Progenitor cell of endocrine pancreas (in vitro differentiated cells): ENCODE results near the gene RRM1. TPM values are rescaled to one million over a fixed set of nuclear protein-coding genes. Genes with fewer than 3 reads are reported as not detected.

Experiments
- DNase-seq: peaks from one replicate; pipeline ENCODE4 v3.0.0; 2021; ENCODE audit warnings: low spot score; ENCODE audit not compliant: unreplicated experiment
- H3K27ac Mint-ChIP-seq: 2 replicates; pipeline ENCODE4 v1.8.0; 2021; ENCODE audit warnings: mild to moderate bottlenecking, moderate library complexity, mixed read lengths
- H3K27me3 Mint-ChIP-seq: 2 replicates; pipeline ENCODE4 v1.8.0; 2021; ENCODE audit warnings: mixed read lengths
- H3K36me3 Mint-ChIP-seq: 2 replicates; pipeline ENCODE4 v1.8.0; 2022; ENCODE audit warnings: mixed read lengths; ENCODE audit not compliant: insufficient read depth
- H3K4me1 Mint-ChIP-seq: 2 replicates; pipeline ENCODE4 v1.8.0; 2021; ENCODE audit warnings: low read depth, mixed read lengths
- H3K4me3 Mint-ChIP-seq: 2 replicates; pipeline ENCODE4 v1.8.0; 2021; ENCODE audit warnings: low read depth, mild to moderate bottlenecking, moderate library complexity, mixed read lengths
- H3K9me3 Mint-ChIP-seq: 2 replicates; pipeline ENCODE4 v1.8.0; 2021; ENCODE audit warnings: low read depth, mixed read lengths
- CTCF ChIP-seq: fragments of 200-600 bp; sonication (generic); IDR thresholded peaks from one replicate; pipeline ENCODE4 v1.5.0; 2021; ENCODE audit warnings: antibody characterized with exemption, mild to moderate bottlenecking; ENCODE audit not compliant: unreplicated experiment
- total RNA-seq: library from RNA; stranded (reverse); gene quantifications from 2 replicates; pipeline ENCODE4 v1.2.1, GENCODE V29; 2021

RRM1 gene
- total RNA-seq, 1 donor from 2014 or later = 76.4 TPM

DNA sequence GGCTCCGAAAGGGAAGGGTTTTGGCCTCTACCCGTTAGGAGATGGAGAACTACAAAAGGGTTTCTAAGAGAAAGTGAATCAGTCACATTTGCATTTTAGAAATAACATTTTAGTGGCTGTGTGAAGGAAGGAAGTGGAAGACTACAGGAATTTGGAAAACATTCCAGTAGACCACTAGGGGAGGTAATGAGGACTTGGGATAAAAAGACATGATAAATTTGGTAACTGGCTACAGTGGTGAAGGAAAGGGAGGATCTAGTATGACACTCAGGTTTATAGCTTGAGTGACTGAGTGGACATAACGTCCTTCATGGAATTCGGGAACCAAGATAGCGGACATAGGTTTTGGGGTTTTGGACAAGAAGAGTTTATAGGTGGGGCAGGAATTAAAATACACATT is 7.0 kb upstream of the RRM1 start:
- Mint-ChIP-seq H3K27me3 (no peaks in the 10 kb centered on the region), H3K27ac (no peak overlapping the region), H3K9me3 (no peaks in the 10 kb centered on the region), H3K36me3 (no peaks in the 10 kb centered on the region), H3K4me1 (peaks cover 1% of the 10 kb centered on the region), H3K4me3 (no peak overlapping the region)
- DNase-seq = no peak
- TF ChIP-seq CTCF = no peak

- Mint-ChIP-seq H3K27ac (no peak overlapping the region), H3K9me3 (no peaks in the 10 kb centered on the region), H3K27me3 (no peaks in the 10 kb centered on the region), H3K4me1 (peaks cover 4% of the 10 kb centered on the region), H3K4me3 (no peak overlapping the region), H3K36me3 (no peaks in the 10 kb centered on the region)
- TF ChIP-seq CTCF = no peak
- DNase-seq = no peak
Observed at GRCh38 chr11:4090258-4090657, 4.3 kb upstream of the RRM1 start.

- Mint-ChIP-seq H3K4me3 (no peak overlapping the region), H3K9me3 (no peaks in the 10 kb centered on the region), H3K4me1 (peaks cover 15% of the 10 kb centered on the region), H3K36me3 (no peaks in the 10 kb centered on the region), H3K27me3 (no peaks in the 10 kb centered on the region), H3K27ac (no peak overlapping the region)
- DNase-seq = no peak
- TF ChIP-seq CTCF = no peak
Observed at GRCh38 chr11:4092026-4092425, 2.6 kb upstream of the RRM1 start.

- Mint-ChIP-seq H3K27me3 (no peaks in the 10 kb centered on the region), H3K4me3 (peak overlapping the region; percentile 94), H3K9me3 (no peaks in the 10 kb centered on the region), H3K27ac (peak overlapping the region; percentile 97), H3K4me1 (peaks cover 17% of the 10 kb centered on the region), H3K36me3 (no peaks in the 10 kb centered on the region)
- no peak for TF ChIP-seq CTCF
- DNase-seq = no peak
Observed at GRCh38 chr11:4093519-4094347, 866 bp upstream of the RRM1 start.

DNA sequence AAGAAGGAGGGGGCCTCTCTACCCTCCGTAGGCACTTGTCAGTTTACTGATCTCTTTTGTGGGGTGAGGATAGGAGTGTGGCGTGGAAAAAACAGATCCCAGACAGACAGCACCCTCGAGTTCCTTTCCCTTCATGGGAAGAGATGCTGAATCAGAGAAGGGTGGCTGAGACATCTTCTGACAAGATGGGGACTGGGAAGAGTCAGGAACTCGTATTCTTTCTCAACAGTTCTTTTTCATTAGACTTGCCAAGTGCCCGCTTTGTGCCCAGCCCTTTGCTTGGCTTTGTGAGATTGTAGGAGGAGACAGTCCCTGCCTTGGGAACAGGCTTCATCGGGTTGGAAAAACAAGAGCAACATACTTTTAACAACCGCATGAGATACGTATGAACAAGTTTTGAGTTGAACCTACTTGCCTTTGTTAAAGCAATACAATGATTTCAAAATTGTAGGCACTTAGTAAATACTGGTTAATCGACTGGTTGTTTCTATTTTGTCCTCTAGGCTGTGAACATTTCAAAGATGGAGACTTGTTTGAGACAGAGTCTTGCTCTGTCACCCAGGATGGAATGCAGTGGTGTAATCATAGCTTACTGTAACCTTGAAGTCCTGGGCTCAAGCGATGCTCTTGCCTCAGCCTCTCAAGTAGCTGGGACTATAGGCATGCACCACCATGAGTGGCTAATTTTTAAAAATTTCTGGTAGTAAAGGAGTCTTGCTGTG is 1.1 kb downstream of the RRM1 start:
- no peaks in the 10 kb centered on the region for H3K27me3 Mint-ChIP-seq
- no peaks in the 10 kb centered on the region for H3K36me3 Mint-ChIP-seq
- TF ChIP-seq CTCF = no peak
- H3K27ac Mint-ChIP-seq = peak overlapping the region; percentile 97
- no peaks in the 10 kb centered on the region for H3K9me3 Mint-ChIP-seq
- H3K4me1 Mint-ChIP-seq = peaks cover 19% of the 10 kb centered on the region
- H3K4me3 Mint-ChIP-seq = peak overlapping the region; percentile 94
- DNase-seq = no peak
